ENCODE data around the gene WLS. TPM values are rescaled to one million over a fixed set of nuclear protein-coding genes. Genes with fewer than 3 reads are reported as not detected.

The WLS gene
- total and polyA plus RNA-seq, 10 of the 15 experiments (the other 5 are each of a cell fraction or from before 2014, with no cell fraction given): 0.04 to 0.36 TPM; not detected in 8

GRCh38 chr1:68211761-68212380 is 20.5 kb downstream of the WLS start (continued):
- TF ChIP-seq POLR2AphosphoS2 (IDR thresholded peaks at IDR 0.05; ENCODE audit: low read depth, low read length) (no peak), PAX5 (IDR thresholded peaks at IDR 0.05; ENCODE audit: borderline replicate concordance, low read depth, low read length) (no peak), BRCA1 (IDR thresholded peaks at IDR 0.05; ENCODE audit: low read depth, low read length) (no peak), SMARCA5 (IDR thresholded peaks at IDR 0.05) (no peak), LARP7 (IDR thresholded peaks at IDR 0.05) (no peak), IKZF2 (IDR thresholded peaks at IDR 0.05) (no peak)

- SMC1A ChIA-PET (ENCODE audit: uncharacterized antibody, unreplicated experiment): interaction anchor here (1.0 kb wide), 1 partner anchor 10 kb away, joined by 4 read pairs; no protein-coding TSS in a partner anchor
- Histone ChIP-seq H3K4me3 (no peak overlapping the region), H3K9me3 (replicated peaks; ENCODE audit: control insufficient read depth, insufficient read depth, low read length) (no peaks in the 10 kb centered on the region), H3K4me2 (ENCODE audit: control insufficient read depth, insufficient read depth) (no peak overlapping the region), H4K20me1 (ENCODE audit: control insufficient read depth, insufficient read depth) (no peaks in the 10 kb centered on the region), H3K27ac (ENCODE audit: control insufficient read depth, insufficient read depth) (no peak overlapping the region), H2AFZ (ENCODE audit: control insufficient read depth, low read depth, low read length) (no peak overlapping the region), H3K36me3 (ENCODE audit: control insufficient read depth in 2 of 2, insufficient read depth in 2 of 2, low read length in 1 of 2) (no peaks in the 10 kb centered on the region), H3K9ac (ENCODE audit: control insufficient read depth, insufficient read depth, low read length) (no peak overlapping the region), H3K79me2 (ENCODE audit: control insufficient read depth, insufficient read depth, low read length) (no peaks in the 10 kb centered on the region), H3K27me3 (replicated peaks in 1 of 2; ENCODE audit: control insufficient read depth in 2 of 2, insufficient read depth in 2 of 2, low read length in 1 of 2) (no peaks in the 10 kb centered on the region; a peak in 1 of 4 replicates), H3K4me1 (ENCODE audit: control insufficient read depth, insufficient read depth, low read length) (no peaks in the 10 kb centered on the region)
- FAIRE-seq (no peak), DNase-seq (ENCODE audit: low read depth, low spot score) (no peak), ATAC-seq (no peak)
- CTCF ChIA-PET: no interaction called here
- intact Hi-C loops (cut with micrococcal nuclease; ENCODE audit: unreplicated experiment) (loop anchor here (5.0 kb wide), 1 partner anchor 89 kb away; no protein-coding TSS in a partner anchor), in situ Hi-C loops (cut with MboI) (no loop called here)
- BruUV-seq (replicated peaks): no TSS peak
- 36% methylated on average over 2 of the region's 2 CpGs for WGBS (ENCODE audit: insufficient coverage, insufficient replicate concordance, low lambda C conversion rate, missing lambda C conversion rate)
- RAD21 ChIA-PET (ENCODE audit: unreplicated experiment): no interaction called here
- TF ChIP-seq NFYB (IDR thresholded peaks at IDR 0.05; ENCODE audit: insufficient read depth, low read depth, low read length): no peak
- TF ChIP-seq CHD1 (IDR thresholded peaks at IDR 0.05; ENCODE audit: low read depth, low read length): no peak
- TF ChIP-seq GATAD2B (conservative IDR thresholded peaks at IDR 0.05; ENCODE audit: low read depth): no peak
- TF ChIP-seq ZBTB33 (IDR thresholded peaks at IDR 0.05): no peak
- no peak for TF ChIP-seq FOS (IDR thresholded peaks at IDR 0.05; ENCODE audit: borderline replicate concordance, extremely low read depth, insufficient read length)
- TF ChIP-seq YBX1 (IDR thresholded peaks at IDR 0.05): no peak
- POLR2A ChIA-PET: no interaction called here
Observed at GRCh38 chr1:68210829-68211228, 21.5 kb downstream of the WLS start.

Data from GM12878 (cell line).